GM18861 (cell line): Measurements from ENCODE around the gene HIVEP1.
A peak's percentile ranks its signal among the peaks of the same experiment; 100 is the strongest.

Experiments used
- ATAC-seq: cut with Tn5 transposase; IDR thresholded peaks from one replicate; pipeline ENCODE4 v1.9.1; 2021; ENCODE audit not compliant: unreplicated experiment

The HIVEP1 gene

DNA sequence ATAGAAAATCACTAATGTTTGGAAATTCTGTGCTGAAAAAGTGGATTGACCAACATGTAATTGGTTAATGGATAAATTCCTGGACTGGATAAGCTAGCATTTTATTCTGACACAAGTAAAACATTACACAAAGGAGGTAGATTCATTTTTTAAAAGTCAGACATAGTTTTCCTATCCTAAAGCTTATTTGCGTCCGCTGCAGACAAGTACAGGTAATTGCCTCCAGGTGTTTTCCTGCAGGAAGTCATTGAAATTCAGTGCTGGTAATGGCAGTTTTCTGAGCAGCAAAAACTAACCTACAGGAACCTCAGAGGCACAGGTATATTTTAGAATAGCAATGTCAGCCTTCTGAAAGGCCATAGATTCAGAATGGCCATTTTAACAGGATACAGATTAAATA is 20.0 kb upstream of the HIVEP1 start:
- ATAC-seq: no peak

- no peak for ATAC-seq
These were observed 17.1 kb upstream of the HIVEP1 start for GRCh38 chr6:11994875-11995461.

DNA sequence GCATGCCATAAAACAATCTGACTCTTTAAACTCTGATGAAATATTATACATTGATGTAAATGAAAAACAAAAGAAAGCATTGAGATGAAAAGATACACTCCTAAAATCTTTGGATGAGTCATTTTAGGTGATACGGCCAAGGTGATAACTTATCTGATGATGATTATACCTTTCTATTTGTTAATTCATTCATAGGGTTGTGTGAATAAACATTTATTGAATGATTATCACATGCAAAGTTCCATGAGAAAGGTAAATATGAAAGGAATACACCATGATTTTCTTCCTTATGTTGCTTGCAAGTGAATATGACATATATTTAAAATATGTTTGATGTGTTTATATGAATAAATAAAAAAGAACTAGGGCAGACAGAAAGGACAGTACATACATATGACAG is 15.4 kb upstream of the HIVEP1 start:
- no peak for ATAC-seq

DNA sequence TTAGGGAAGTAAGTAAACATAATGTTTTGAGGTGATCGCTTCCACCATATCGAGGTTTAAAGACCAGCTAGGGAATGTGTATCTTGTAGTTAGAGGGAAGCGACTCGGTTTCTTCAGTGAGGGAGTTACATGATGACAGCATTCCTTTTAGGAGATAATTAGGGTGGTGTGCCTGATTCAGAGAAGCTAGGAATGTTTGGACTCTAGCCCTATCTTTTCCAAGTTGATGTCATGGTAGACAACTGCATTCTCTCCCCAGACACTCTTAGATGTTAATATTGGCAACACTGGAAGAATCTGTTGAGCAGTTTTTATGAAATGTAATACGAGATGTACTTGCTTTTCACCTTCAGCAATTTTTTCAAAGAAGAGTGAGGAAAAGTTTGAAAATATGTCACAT is 12.9 kb upstream of the HIVEP1 start:
- ATAC-seq: no peak

GRCh38 chr6:12000174-12000573 is 11.9 kb upstream of the HIVEP1 start:
- ATAC-seq: no peak

DNA sequence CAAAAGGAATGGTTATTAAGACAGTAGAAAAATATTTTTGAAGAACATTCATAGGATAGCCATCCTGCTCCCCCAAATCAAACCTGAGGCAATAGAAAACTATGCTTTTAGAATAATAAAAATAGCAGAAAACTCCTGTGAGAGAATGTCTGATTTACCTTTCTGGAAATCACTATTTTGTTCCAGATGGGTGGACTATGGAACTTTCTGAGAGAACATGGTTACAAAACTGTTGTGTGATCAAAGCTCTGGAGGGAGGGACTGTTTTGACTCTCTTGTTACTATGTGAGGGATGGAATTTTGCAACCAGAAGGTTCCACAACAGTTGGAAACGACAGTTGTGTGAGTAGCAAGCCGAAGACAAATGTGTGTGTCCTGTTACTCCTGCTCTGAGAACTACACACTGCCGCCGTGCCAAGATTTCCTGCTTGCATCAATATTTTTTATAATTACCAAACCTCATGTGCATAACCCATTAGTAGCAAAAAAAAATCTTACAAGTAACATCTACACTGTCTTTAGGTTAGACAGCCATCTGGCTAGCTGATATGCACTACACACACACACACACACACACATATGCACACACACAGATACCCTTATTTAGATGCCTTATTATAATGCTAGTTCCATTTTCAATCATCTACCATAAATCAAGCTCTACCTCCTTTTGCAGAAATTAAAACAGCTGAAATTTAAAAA is 11.0 kb upstream of the HIVEP1 start:
- no peak for ATAC-seq

DNA sequence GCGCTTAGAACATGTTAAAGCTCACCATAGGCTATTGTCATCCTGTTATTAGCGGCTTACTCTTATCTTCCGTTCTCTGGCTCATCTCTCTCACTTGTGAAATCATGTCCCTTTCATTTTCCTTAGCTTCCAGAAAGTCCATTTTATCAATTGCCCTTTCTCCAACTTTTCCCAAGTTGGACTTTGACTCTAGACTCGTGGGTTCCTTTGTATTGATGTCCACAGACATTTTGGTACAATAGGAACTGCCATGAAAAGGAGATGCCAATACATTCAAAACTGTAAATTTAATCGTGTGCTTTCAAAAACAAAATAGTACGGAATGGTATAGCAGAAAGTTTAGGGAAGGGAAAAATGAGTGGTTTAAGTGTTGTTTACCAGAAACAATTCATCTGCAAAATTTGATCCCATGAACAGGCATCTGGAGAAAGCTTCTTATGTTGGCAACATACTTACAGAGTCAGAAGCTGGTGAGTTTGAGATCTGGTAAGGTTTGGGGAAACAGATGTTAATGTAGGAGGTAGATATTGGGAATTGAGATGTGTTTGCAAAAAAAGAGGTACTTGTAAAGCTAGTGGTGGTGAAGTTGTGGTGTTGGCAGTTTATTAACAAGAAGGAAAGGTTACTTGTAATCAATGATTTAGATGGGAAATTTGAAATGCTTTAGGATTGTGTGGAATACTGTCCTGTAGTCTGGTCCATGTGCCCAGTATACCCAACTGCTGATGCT is 10.2 kb upstream of the HIVEP1 start:
- no peak for ATAC-seq

DNA sequence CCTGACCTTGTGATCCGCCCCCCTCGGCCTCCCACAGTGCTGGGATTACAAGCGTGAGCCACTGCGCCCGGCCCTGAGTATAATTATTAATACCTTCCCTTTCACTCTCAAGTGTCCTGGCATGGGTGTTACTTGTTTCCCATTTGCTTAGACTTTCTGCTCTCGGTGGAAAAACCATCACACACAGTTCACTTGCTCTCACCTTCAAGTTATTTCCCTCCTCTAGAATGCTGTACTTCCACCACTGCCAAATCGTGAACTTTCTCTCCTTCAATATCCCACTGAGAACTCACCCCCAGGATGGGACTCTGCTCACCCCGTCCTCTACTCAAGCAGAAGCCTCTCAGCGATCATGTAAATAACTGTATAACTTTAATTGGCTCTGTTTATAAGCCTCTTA is 4.6 kb upstream of the HIVEP1 start:
- ATAC-seq: no peak

DNA sequence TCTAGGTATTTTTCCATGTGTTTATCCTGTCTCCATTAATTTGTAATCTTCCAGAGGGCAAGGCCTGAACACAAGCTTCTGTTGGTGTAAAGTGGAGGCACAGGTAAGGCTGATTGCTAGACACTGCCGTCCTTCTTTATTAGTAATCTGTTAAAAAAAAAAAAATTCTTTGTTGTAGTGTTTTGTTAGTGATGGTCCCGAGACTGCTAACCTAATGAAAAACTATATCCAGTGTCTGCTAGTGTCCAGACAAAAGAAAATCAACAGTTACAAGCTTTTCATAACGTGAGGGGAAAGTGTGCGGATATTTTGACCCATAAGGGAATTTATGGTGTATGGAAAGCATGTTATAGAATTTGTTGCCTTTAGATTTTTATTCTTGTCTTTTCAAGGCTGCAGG is 4.2 kb upstream of the HIVEP1 start:
- no peak for ATAC-seq

DNA sequence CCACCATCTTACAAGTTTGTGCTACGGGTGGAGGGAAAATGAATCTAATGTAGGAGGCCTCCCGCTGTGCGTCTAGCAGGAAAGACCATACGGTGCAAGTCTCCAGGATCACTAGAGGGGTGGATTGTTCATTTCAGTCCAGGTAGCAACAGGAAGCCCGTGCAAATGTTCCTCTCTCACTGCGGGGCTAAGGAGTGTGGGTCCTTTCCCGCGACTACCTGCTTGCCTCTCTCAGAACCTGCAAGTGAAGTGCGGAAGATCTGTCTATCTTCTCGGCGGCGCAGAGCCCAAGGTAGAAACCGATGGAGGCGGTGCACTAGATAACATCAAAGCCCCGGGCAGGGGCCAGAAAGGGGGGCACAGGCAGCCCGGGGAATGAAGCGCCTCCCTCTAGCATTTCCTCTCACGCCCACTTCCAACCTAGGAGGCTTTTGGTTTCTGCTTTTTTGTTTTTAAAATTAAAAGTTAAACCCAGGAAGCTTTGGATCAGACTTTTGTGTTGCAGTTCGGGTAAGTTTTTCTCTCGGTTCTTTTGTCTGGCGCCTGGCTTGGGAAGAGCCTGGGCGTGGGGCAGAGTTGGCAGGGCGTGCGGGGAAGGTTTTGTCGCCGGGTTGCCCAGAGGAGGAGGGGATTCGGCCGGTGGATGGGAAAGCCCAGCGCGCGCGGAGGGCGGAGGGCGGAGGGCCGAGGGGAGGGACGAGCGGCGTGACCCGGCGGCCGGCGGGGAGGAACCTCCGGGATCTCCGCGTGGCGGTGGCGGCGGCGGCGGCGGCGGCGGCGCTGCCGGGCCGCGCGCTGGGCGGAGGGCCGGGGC is 3.5 kb upstream of the HIVEP1 start:
- ATAC-seq: peak; percentile 28

GRCh38 chr6:12009180-12009685 is 2.9 kb upstream of the HIVEP1 start:
- ATAC-seq: no peak

GRCh38 chr6:12009876-12010634 is 2.1 kb upstream of the HIVEP1 start:
- no peak for ATAC-seq

DNA sequence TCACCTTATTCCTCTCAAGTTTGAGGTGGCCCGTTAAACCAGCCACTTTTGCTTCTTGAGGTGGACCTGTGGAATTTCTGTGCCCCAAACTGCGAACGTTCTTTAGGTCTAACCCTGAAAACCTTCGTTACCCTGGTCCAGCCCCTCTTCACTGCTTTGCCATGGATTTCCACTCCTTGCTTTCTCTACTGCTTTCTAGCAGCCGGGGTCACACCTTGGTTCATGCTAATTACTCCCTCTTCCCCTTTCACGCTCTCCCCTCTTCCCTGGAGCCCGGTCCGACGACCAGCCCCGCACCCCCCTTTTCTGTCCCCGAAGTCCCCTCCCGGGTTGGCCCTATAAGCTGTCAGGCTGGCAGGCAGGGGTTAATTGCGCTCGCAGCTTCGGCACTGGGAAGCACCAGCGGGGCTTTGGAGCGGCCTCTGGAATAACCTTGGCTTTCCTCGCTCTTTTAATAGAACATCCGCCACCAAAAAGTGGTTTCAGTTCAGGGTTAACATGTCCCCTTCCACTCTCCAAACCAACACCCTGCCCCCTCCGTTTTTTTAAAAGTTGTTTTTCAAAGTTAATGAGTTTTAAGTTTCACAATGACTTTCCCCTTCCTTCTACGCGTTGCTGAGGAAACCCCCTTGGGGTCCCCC is 1.4 kb upstream of the HIVEP1 start:
- ATAC-seq: peak; percentile 28

- peak; percentile 28 for ATAC-seq
These were observed 655 bp upstream of the HIVEP1 start for GRCh38 chr6:12011276-12012037.

- no peak for ATAC-seq
These were observed 620 bp downstream of the HIVEP1 start for GRCh38 chr6:12012558-12013306.

GRCh38 chr6:12013307-12013719 is 1.2 kb downstream of the HIVEP1 start:
- no peak for ATAC-seq

DNA sequence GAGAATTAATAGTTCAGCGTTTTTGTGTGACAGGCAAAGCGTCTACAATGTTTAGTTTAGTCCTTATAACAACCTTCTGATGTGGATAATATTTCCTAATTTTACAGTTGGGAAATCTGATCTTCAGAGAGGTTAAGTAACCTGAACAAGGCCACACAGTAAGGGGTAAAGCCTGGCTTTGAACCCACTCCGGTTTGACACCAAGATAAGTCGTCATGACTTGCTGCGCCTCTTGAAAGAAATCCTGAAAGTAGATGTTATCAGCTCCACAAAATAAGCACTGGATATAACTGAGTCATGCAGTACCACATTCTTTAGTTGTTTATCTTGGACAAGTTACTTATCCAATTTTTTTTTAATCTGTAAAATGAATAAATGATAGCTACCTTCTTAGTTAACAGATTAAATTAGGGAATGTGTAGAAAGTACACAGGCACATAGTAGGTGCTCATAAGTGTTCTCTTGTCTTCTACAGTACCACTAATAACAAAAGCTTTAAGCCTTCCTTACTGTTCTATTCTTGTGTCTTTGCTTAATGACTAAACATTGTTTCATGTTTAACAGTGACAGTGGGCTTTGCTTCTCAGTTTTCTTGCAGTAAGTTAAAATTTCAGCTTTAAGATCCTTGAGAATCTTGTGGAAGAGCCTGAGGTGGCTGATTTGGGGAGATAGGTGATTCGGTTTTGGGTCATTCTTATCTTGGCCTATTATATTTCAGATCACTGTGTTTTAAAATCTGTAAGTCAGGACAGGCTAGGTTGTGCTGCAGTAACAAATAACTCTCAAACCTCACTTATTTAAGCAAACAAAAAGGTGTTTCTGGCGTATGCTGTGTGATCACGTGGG is 2.1 kb downstream of the HIVEP1 start:
- ATAC-seq: no peak

- no peak for ATAC-seq
These were observed 2.7 kb downstream of the HIVEP1 start for GRCh38 chr6:12014873-12015149.
